Lower leg skin (tissue), 4 donors: ENCODE results near the gene TFDP2. TPM values are rescaled to one million over a fixed set of nuclear protein-coding genes. Genes with fewer than 3 reads are reported as not detected.

ENCODE experiments used
- DNase-seq, 2 donors: peaks; one replicate each; pipeline ENCODE4 v3.0.0-alpha.2; 2019; ENCODE audit warnings: low spot score in 2 of 2
- H3K4me3 ChIP-seq: fragments of 200-600 bp; sonication (generic); 2 replicates; pipeline ENCODE4 v1.5.1; 2017; ENCODE audit warnings: mild to moderate bottlenecking, low read depth; ENCODE audit not compliant: poor library complexity, severe bottlenecking
- CTCF ChIP-seq, 3 donors: fragments of 450-650 bp; IDR thresholded peaks; one replicate each; pipeline ENCODE4 v1.5.1; 2016; ENCODE audit warnings: antibody characterized with exemption in 3 of 3, mild to moderate bottlenecking in 3 of 3, moderate library complexity in 2 of 3
- POLR2A ChIP-seq, 2 donors: fragments of 450-650 bp; IDR thresholded peaks; one replicate each; pipeline ENCODE4 v1.6.1; 2016 to 2017; ENCODE audit warnings: antibody characterized with exemption in 2 of 2, mild to moderate bottlenecking in 1 of 2, moderate library complexity in 1 of 2
- WGBS, 2 donors: methylation state at CpG; one replicate each; pipeline ENCODE4 v1.1.5; 2018; 5-methylcytosine and 5-hydroxymethylcytosine counted together
- intact Hi-C: fragments of 100-400 bp; cut with DNase I; formaldehyde crosslinking; loops from one replicate; pipeline ENCODE4 v1.15.0; 2023; ENCODE audit warnings: low total_unique reads
- total RNA-seq, 4 donors: library from RNA; depleted of rRNA; stranded (reverse); fragments of >200 nt; gene quantifications; one replicate each; pipeline ENCODE4 v1.1.0, GENCODE V29; 2016

TFDP2 gene
- total RNA-seq, 4 donors from 2014 or later: 38.6 to 84.7 (median 61.5) TPM

DNA sequence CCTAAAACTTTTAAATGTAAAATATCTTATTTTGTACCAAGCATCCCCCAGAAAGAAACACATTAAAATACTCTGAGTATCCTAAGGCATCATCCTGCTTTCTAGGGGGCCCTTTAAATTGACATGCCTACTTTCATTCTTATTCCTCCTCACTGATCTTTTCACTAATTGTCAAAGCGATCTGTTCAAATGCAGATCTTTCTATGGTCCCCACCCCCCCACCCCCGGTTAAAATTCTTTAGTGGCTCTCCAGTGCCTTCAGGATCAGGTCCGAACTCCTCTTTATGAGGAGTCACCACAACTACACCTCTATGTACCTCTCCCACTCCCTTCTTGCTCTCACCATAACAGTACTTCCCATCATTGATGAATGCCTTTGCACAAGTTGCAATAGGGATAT, 19.2 kb upstream of the TFDP2 start:
- H3K4me3 ChIP-seq: no peak overlapping the region
- DNase-seq: no peak
- WGBS, 2 donors: 79 to 87% methylated on average over 3 of the region's 3 CpGs
- no peak for TF ChIP-seq CTCF (IDR thresholded peaks at IDR 0.05)
- TF ChIP-seq POLR2A (IDR thresholded peaks at IDR 0.05): no peak
- intact Hi-C loops: no loop called here

DNA sequence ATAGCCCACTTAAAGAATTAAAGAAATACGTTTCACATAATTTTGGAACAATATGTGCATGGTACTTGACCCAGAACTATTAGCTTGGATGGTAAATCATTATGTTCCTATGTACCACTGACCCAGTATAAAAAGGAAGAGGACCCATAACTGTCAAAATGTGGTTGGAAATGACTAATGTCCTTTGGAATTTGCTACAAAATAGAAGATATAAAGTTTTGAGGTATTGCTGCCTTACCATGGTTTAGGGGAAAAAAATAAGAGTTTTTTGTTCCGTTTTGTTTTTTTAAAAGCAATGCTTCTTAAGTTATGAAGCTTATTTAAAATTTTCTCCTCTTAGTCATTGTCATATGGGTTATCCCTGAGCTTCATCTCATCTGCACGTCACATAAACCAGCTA, 15.8 kb upstream of the TFDP2 start:
- TF ChIP-seq CTCF (IDR thresholded peaks at IDR 0.05): no peak
- H3K4me3 ChIP-seq: no peak overlapping the region
- no peak for DNase-seq
- 94 to 95% methylated on average over 3 of the region's 3 CpGs for WGBS, 2 donors
- intact Hi-C loops: no loop called here

DNA sequence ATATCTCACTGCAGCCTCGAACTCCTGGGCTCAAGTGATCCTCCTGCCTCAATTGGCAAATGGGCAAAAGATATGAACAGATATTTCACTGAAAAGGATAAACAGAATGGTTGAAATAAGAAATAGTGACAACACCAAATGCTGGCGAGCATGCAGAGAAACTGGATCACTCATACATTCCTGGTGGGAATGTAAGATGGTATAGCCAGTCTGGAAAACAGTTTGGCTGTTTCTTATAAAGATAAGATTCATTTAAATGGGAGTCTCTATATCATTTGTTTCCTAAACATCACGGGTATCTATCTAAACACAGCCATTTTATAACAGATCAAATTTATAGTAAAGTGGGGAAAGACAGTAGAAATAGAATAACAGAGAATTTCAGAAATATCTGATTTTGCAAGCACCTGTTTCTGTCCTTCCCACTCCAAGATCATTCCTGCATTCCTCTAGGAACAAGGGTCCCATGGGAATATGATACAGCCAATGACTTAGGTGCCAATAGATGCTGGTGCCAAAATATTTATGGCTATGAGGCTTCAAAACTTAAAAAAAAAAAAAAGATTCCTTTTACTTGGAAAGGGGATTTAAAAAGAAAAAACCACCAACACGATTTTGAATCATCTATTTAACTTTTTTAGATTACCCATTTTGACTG, 9.9 kb upstream of the TFDP2 start:
- no peak overlapping the region for H3K4me3 ChIP-seq
- intact Hi-C loops: no loop called here
- 83 to 85% methylated on average over 4 of the region's 4 CpGs for WGBS, 2 donors
- DNase-seq: no peak
- TF ChIP-seq CTCF (IDR thresholded peaks at IDR 0.05) (no peak), POLR2A (IDR thresholded peaks at IDR 0.05) (no peak)

DNA sequence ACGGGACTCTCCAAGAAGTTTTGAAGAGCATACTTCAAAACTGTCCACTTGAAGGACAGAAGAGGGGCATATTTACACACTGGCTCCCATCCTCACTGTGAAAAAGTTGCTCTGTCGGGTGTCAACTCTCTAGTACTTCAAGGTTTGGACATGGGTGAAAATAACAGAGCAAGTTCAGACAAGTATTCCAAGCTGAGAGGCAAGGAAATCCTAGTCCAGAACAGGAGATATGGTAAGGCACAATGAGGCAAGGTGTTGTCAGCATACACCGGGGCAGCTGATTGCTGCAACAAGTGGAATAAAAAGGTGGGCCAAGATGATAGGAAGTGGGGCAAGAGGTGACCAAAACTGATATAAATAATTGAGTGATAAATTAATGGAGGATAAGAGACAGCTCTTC, 4.8 kb upstream of the TFDP2 start:
- intact Hi-C loops: no loop called here
- TF ChIP-seq CTCF (IDR thresholded peaks at IDR 0.05) (no peak), POLR2A (IDR thresholded peaks at IDR 0.05) (no peak)
- no peak overlapping the region for H3K4me3 ChIP-seq
- no peak for DNase-seq
- WGBS, 2 donors: 56 to 59% methylated on average over 3 of the region's 3 CpGs

DNA sequence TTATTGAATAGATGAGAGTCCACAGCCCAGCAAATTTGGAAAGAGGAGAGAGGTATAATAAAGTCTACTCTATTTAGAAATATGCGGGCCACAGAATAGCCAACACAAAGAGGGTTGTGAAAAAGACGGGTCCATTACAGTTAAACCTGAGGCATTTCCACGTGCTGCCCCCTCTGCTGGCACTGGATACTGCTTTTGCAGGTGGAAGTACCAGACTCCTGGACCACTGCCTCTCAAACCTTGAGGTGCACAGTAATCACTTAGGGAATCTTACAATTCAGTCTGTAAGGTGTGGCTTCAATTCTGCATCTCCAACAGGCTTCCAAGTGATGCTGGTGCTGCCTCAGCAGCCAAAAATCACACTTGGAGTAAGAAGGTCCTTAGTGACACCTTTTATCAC, 3.0 kb upstream of the TFDP2 start:
- intact Hi-C loops: no loop called here
- WGBS, 2 donors: 35 to 39% methylated on average over 3 of the region's 3 CpGs

More for the DNA sequence above, 3.0 kb upstream of the TFDP2 start:
- no peak overlapping the region for H3K4me3 ChIP-seq
- TF ChIP-seq CTCF (IDR thresholded peaks at IDR 0.05) (no peak), POLR2A (IDR thresholded peaks at IDR 0.05) (no peak)
- no peak for DNase-seq
